NCI-H1105 (cell line): ENCODE data around the gene CDH13.

ENCODE experiments used
- DNase-seq: peaks from one replicate; lab custom pipeline; 2025; lab: John Stamatoyannopoulos, UW

The CDH13 gene

DNA sequence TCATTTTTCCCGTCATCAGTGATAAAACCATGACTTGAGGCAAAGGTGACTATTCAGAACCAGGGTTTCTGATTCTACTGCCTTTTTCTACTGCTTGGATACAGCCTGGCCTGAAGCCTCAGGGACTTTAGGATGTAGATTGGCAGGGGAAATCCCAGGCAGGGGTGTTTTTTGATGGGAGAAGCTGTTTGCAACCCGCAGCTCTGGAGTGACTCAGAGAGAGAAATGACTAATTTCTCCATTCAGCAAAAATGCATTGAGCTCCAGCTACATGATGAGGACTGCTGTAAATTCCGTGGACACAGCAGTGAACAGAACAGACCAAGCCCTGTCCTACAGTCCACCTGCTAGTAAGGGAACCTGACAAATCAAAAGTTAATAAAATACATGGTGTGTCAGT is 560.6 kb downstream of the CDH13 start:
- no peak for DNase-seq

DNA sequence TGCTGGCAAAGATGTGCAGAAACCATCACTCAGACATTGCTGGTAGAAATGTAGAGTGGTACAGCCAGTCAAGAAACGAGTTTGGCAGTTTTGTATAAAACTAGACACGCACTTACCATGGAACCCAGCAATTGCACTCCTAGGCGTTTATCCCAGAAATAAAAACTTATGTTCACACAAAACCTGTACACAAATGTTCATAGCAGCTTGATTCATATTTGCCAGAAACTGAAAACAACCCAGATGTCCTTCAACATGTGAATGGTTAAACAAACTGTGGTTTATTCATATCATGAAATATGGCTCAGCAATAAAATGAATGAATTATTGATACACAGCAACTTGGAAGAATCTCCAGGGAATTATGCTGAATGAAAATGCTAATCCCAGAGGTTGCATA is 570.0 kb downstream of the CDH13 start:
- DNase-seq: no peak

DNA sequence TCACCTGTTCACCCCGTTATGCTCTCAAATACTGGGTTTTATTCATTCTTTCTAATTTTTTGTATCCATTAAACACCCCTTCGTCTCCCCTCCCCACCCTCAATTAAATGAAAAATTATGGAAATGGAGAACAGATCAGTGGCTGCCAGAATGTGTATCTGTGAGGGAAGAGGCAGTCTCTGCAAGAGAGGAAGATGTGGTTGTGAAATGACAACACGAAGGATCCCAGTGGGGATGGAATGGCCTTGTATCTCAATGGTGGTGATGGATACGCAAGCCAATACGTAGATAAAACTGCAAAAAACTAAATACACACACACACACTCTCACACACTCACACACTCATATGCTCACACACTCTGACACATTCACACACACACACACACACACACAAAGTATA is 570.7 kb downstream of the CDH13 start:
- no peak for DNase-seq

DNA sequence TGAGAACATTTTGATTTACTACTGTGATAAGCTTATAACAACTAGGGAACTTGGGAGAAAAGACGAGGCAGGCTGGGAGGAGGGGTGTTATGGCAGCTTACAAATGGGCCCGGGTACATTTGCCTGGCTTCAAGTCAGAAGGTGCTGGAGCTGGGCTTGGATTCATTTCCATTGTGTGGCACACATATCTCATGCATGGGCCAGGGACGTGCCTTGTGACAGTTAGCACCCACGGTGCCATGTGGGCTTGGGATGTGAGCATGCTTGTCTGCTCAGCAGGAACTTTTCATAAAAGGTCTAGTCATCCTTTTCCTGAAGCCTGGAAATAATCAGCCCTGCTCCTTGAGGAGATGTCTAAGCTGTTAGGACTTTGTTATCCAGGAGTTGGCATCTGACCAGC is 572.2 kb downstream of the CDH13 start:
- no peak for DNase-seq

DNA sequence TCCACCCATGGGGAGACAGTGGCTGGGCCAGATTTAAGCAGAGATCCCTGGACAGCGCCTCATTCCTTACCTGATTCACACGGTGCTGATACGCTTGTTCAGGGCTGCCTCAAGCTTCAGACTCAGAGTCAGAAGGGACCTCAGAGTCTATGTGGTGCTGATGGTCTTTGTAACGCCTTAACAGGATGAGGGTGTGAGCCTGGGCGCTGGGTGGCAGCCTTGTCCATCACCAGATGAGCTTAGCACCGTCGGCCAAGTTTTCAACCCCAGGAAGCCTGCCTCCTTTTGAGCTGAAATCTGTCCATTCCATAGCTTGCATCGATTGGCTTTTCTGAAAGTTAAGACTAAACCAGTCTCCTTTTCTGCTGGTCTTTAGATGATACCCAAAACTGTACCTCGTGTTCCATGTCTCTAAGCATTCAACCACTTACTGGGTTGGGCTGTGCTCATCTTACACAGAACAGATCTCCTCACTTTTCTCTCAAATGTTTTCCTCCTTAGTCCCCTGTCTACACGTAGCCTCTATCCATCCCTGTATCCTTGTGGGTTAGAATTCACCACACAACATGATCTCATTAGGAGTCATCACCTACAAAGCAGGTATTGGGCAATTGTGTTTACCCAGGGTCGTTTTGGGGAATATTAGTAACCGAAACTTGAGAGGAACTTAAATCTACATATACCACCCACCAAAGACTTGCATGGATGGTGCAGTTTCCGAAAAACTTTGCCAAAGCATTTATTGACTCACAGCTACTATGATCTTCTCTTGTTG is 573.4 kb downstream of the CDH13 start:
- DNase-seq: no peak

DNA sequence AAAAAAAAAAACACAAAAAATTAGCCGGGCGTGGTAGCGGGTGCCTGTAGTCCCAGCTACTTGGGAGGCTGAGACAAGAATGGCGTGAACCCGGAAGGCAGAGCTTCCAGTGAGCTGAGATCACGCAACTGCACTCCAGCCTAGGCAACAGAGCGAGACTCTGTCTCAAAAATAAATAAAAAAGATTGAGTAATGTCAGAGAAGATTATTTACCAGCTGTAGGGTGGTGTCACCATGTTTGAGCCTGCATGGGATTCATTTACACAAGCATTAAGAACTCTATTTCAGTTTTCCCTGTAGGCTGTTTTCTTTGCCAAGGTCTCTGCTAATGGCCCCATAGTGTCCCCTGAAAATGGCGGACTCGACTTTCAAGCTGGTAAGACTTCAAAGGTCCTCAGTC is 575.0 kb downstream of the CDH13 start:
- DNase-seq: no peak

DNA sequence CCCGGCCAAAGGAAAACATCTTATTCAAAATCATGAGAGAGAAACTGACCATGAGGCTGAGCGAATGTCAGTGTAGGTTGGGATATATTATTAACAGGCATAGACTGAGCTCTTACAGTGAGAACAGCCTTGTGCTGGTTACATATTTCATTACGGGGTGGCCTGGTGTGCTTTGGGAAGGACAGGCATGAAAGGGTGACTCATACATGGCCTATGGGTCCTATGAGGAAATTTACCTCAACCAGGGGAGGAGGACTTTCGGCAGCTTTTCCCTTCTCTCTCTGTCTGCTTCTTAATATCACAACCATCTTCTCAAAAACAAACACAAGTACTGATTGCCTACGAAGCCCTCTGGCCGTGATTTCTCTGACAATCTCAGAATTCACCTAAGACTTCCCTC is 579.1 kb downstream of the CDH13 start:
- no peak for DNase-seq

DNA sequence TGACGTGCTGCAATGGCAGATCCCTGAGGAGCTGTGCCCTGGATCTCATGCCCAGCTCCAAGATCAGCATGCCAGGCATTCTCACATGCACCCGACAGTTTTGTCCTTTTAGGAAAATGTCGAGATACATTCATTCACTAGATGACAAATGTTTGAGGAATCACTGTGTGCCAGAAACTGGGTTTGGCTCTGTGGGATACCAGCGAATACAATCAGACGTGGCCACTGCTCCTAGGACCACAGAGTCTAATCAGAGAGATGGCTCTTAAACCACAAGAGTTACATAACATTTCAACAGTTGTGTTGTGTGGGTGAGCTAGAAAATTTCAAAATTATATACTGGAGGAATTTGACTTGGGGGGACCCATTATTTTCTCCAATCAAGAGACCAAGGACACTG is 579.7 kb downstream of the CDH13 start:
- DNase-seq: no peak

DNA sequence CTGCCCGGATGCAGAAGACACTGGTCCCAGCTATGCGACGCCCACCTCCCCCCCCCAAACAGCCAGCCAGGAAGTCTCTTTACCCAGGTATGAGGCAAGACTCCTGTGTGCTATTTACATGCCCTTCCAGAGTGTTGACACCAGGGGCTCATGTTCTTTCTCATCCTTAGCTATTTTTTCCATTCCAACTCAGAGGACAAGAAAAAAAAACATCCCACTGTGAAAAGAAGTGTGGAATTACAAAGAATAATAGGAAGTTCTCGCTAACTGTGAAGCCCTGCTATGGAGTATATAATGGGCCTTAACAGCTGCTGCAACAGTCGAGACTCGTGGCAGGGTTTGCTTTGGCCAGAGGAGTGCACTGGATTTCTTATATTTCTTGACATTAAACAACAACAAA is 584.9 kb downstream of the CDH13 start:
- DNase-seq: no peak

DNA sequence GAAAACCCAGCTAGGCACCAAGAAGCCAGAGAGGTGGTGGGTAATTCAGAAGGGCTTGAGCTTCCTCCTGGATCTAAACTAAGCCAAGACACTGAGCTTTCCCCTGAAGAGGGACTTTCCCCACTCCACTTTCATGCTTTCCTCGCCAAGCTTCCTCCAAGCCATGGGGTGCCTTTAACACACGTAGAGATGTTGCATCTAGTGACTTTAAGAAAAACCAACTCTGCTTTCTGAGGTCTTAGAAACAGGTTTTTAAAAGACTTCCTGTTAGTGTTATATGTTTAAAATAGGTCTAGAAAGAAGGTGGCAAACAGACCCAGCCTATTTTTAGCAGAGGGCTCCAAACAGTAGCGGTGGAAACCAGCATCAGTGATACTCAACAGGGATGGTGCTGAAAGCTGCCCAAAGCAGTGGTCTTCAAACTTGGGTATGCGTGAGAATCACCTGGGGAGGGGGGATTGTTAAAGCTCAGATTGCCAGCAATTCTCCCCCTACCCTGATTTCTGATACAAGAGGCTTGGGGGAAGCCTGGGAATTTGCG is 585.6 kb downstream of the CDH13 start:
- no peak for DNase-seq

DNA sequence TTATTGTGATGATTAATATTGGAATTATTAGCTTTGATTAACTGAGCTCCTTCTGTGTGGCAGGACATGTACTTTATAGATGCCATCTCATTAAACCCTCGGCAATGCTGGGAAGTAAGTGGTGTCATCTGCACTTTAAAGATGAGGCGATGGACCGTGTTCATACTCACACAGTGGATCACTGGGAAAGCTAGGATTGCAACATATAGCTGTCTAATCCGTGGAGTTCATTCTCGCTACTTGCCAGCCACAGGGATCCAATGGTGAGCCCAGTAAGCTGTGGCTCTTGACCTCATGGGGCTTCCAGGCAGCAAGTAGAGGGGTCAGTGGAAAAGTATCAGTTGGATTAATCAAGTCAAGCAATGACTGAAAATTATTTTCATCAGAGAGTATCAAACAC is 587.9 kb downstream of the CDH13 start:
- DNase-seq: no peak

DNA sequence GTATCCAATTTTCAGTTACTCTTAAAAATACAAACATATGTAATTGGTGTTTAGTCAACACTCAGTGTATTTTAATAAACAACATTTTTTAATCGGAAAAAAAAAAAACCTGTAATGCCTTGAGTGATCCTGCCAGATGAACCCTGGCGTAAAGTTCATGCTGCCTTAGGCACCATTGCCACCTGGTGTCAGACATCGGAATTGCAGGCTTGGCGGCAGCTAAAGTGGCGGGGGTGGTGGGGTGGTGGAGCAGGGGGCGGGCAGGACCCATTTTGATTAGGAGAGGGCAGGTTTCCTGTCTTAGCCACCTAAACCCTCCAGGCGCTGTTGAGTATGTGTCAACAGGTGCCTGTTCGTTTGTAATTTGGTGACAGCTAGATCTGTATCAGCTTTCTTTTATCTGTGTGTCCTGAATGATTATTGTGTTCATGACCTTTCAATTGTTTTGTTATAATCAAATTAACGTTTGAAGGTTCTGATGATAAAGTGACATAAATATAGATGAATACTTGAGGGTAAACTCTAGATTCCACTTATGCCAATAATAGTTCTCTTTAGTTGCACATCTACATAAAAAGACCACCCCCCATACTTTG is 588.7 kb downstream of the CDH13 start:
- no peak for DNase-seq

DNA sequence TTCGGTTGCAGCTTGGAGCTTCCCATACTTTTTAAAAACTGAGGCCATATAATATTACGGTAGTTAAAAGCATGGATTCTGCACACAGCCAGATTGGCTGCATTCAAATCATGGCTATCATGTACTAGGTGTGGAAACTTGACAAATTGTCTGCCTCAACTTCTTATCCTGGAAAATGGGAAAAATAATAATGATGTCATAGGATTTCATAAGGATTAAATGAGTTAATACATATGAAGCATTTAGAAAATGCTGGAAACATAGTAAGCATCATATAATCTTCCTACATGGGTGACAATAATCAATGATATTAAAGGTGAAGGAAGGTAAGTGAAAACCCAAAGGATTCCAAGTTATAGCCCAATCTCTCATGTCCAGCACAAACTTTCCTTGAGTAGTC is 592.5 kb downstream of the CDH13 start:
- no peak for DNase-seq

DNA sequence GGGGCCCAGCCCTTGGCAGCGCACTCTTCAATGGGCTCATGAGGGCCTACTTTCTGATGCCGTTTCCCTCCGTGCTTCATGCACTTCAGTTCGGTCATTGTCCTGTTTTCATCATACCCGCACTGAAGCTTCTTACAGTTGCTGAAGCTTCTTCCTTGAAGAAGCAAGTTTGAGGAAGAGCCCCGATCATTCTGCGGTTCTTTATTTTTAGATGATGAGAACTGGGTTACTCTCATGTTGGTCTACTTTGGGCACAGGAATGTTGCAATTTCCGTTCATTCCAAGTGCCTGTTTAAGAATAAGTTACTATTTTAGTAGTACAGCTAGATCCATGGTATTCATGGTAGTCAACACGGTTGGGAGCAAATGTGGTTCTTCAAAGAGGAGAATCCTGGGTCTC is 593.3 kb downstream of the CDH13 start:
- no peak for DNase-seq

DNA sequence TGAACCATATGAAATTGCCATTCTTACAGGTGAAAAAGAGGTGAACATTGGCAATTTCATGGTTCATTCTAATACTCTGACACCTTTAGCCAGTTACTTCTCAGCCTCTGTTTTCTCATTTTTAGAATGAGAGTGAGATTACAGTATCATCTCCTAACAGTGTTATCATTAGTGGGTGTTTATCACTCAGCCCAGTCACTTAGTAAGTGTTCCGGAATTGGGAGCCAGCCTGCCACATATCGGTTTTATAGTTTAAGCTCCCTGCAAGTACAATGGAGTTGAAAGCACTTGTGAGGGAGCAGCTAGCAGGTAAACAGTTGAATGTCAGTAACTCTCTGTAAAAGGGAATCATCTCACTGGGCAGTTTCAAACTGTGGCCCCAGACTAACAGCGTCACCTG is 597.9 kb downstream of the CDH13 start:
- DNase-seq: no peak

DNA sequence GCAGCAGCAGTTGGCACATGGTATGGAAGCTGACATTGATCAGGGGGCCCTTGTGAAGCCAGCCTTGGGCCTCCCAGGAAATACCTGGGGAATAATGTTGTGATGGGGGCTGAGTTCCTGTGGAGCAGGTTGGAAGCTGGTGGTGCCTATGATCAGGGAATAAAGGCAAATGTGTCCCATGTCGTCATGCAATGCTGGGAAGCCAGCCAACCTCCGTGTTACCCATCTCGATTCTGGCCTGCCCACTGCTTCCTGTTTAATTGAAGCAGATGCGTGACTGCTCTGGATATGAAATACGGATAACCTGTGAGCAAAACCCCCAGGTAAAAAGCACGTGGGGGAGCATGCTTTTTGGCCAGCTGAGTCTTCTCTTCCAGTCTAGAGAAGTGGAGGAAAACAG is 600.6 kb downstream of the CDH13 start:
- no peak for DNase-seq

DNA sequence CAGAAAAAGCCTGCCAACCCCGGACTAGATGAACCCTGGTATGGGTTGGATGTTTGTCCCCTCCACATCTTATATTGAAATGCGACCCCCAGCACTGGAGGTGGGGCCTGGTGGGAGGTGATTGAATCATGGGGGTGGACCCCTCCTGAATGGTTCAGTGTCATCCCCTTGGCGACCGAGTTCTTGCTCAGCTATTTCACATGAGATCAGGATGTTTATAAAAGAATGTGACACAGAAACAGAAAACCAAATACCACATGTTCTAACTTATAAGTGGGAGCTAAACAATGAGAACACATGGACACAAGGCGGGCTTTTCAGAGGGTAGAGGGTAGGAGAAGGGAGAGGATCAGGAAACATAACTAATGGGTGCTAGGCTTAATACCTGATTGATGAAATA is 605.0 kb downstream of the CDH13 start:
- DNase-seq: no peak

DNA sequence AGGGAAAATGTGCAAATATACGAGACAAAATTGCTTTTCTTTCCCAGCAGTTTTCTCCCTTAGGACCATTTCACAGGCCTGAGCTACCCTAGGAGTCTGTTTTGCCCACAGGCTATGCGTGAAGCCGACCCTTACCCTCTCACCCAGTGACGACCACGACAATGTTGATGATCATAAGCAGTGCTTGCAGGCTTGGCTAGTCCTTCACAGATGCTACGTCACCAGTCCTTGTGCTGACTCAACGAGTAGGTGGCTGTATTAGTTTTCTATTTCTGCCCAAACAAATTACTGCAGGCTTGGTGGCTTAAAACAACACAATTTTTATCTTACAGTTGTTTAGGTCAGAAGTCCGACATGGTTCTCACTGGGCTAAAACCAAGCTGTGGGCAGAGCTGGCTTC is 606.4 kb downstream of the CDH13 start:
- no peak for DNase-seq

DNA sequence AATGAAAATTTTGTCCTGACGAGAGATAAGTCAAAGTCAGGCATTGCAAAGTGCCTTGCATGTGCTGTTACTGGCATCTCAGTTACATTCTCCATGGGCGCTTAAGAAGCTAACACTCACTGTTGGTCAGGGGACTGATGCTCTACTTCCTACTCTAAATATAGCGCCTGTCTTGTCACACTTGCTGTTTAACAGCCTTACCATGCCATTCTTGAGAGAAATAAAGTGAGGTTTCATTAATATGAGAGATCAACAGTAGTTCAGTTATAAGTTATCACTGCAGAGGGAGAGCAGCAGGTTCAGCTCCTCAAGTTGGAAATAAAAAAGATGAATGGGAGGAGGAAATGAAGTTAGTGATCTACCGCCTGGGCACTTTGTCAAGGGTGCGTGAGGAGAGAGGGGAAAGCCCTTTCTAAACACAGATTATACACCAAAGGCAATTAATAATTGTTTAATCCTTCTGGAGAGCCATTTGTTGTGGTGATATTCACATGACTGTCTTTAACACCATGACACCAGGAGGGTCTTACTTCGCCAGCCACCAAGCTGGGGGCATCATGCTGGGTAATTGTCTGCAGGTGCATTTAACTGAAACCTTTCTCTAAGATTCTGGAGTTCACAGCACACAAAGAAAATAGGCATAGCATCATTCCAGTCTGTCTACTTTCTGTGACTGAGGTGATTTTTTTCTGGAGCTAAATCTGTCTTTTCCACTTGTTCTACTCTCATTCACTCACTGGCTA is 612.4 kb downstream of the CDH13 start:
- no peak for DNase-seq

DNA sequence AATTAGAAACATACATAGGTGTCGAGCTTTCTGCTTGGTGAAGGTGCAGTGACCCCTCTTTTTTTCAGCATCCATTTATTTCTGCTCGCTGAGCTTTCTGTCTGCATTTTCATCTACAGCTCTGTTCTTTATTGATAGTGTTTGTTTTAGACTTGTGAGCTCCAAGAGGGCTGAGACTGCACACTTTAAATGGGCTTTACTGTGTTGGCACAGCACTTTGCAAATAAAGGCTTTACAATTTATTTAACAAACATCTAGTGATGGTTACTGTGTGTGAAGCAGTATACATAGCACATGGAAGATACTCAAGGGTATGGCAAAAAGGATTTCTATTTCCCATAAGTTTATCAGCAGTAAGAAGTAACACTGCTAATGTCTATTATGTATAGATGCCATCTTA is 617.3 kb downstream of the CDH13 start:
- DNase-seq: no peak

DNA sequence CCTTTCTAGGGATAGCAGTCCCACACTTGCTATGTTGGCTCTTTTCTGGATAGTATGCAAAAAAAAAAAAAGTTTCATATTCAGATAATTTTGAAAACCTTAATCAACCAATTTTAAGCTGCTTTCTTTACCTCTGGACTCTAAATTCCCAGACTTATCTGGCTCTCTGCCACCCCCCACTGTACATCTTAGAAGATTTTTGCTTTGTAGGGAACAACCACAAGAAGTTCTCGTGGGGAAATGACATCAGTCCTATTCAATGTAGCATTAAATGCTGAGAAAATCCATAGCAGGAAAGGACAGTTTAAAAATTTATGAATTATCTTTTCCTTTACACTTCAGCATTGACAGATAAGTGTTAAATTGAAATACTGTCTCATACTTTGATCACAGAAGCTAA is 618.3 kb downstream of the CDH13 start:
- DNase-seq: no peak

DNA sequence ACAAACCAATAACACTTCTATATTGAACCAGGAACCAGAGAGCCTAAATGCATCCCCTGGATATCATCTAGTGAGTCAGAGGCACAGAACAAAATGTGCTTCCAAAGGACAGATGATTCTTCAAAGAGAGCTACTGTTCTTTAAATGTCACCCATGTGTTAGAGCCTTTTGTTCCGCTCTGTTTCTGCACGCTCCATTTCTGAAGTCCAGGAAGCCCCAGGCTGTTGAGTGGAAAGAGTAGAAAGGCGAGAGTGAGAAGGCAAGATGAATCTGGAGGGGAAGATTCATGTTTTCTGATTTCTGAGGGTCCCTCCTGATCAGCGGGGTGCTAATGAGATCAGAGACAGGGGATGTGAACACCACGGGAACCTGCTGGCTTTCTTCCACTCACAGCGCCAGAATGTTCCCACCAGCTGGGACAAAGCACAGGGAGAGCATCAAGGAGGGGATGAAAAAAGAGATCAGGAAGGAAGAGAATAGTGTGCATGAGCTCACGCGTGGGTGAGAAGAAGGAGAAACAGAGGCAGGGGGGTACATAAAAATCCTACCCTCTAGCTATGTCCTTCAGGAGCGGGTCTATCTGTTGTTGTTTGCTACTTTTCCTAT is 621.1 kb downstream of the CDH13 start:
- DNase-seq: no peak
